GM15510 (cell line): ENCODE data around the gene HRH3.

Source experiments
- POLR2A ChIP-seq: IDR thresholded peaks from 3 replicates; pipeline ENCODE4 v1.6.1; 2011; ENCODE audit warnings: borderline replicate concordance; ENCODE audit not compliant: insufficient read length; ENCODE audit errors: extremely low read depth

Gene HRH3

GRCh38 chr20:62208061-62208794, 11.8 kb downstream of the HRH3 start:
- TF ChIP-seq POLR2A: no peak

- TF ChIP-seq POLR2A: no peak
Measured at GRCh38 chr20:62206388-62206775, 13.7 kb downstream of the HRH3 start.

- TF ChIP-seq POLR2A: no peak
Measured at GRCh38 chr20:62205618-62206387, 14.3 kb downstream of the HRH3 start.

DNA sequence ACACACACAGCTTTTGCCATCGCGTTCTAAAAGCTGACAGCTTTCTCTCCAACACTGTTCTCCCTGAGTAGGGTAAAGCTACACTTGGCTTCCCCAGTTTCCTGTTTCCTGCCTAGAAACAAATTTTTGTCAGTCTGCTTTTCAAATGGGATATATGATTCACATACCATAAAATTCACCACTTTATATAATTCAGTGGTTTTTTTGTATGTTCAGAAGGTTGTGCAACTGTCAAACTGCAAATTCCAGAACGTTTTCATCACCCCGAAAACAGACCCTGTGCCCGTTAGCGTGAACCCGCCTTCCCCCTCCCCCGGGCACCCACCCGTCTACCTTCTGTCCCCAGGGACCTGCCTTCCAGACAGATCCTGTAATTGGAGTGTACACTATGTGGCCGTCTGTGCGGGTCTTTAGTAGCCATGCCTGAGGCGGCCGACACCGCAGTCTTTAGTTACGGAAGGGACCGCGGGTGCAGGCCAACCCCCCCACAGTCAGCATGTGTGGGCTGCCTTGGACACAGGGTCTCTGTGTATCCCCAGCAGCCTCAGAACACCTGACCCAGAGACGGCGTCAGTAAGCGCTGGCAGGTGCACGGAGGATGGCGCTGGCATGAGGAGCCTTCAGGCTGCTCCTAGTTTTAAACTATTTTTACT, 16.6 kb downstream of the HRH3 start:
- TF ChIP-seq POLR2A: no peak

DNA sequence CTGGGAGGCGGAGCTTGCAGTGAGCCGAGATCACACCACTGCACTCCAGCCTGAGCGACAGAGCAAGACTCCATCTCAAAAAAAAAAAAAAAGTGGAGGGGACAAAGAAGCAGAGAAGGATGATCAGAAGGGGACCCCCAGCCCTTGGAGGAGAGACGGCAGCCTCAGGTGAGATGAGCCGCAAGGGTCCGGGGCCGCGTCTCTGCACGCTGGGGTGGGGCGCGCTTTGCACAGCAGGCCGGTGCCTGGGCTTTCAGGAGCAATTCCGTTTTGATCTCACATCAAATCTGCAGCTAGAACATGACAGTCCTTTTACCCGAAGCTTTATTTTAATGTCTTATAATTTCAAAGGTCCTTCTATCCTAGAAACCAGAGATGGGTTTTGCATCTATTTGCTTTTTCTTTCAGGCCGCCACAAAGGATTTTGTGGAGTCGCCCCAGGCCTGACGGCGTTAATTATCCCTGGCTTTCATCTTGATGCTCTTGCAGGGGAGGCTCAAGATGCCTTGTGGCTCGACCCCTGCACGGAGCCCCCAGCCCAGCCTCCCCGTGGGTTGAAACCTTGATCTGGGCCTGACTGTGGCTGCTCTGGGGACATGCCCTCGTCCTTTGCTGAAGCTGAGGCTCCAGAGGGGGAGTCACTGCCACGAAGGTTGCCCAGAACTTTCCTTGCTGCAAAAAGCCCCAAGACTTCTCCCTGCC, 17.3 kb downstream of the HRH3 start:
- no peak for TF ChIP-seq POLR2A

DNA sequence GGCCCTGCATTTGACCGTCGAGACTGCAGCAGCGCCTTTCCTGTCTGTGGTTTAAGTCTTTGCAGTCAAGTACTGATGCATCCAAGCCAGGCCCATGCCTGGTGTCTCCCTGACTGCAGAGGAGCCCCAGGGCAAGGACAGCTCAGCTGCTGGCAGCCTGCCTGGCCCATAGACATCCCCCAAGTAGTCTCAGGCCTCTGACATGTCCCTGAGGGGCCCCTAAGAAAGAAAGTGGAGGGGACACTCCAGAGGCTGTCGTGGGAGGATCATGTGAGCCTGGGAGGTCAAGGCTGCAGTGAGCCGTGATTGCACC, 18.0 kb downstream of the HRH3 start:
- no peak for TF ChIP-seq POLR2A

DNA sequence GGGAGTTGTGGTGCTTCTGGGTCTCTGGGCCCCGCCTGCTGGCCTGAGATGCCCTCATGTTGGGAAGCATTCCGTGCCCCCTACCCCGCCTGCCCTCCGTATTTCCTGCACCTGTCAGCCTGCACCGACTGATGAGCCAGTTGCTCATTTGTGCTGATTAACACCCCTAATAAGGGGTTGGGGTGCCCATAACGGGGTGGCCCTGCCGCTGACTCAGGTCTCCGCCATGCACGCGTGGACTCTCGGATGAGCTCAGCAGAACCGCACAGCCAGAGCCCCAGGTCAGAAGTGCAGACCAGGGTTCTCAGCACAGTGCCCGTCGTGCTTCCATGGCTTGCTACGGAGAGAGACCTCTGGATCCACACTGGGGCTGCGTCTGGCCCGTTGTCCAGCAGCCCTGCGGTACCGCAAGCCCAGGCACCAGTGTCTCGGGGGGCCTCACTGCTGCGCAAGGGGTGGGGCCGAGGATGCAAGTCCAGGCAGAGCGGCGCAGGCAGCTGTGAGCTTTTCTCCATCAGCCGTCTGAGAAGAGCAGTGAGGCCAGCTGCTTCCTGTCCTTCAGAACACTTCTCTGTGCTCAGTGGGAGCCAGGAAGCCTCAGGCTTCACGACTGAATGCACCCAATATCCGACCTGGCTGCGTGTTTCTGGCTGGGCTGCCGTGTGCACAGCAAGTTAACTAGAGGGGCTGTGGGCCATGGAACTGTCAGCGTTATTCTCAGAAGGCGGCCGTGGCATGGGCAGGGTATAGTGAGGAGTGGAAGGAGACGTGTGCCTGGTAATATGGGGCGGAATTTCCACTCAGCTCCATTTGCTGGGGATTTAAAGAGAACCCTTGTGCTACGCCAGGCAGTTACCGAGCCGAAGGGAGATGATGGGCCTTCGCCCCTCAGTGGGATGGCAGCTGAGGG, 18.6 kb downstream of the HRH3 start:
- no peak for TF ChIP-seq POLR2A

- no peak for TF ChIP-seq POLR2A
Measured at GRCh38 chr20:62200491-62201172, 19.4 kb downstream of the HRH3 start.

GRCh38 chr20:62198931-62199330, 21.1 kb downstream of the HRH3 start:
- TF ChIP-seq POLR2A: no peak

DNA sequence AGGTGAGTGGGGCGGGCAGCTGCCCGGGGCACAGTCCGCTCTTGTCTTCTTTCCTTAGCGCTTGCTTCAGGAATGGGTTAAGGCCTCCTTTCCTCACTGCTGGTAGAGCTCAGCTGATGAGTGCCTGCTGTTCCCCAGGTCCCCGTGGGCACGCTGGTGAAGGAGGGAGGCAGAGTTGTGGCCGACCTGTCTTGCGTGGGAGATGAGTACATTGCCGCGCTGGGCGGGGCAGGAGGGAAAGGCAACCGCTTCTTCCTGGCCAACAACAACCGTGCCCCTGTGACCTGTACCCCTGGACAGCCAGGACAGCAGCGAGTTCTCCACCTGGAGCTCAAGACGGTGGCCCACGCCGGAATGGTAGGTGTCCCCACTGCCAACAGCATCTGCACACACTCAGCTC, 21.6 kb downstream of the HRH3 start:
- no peak for TF ChIP-seq POLR2A

DNA sequence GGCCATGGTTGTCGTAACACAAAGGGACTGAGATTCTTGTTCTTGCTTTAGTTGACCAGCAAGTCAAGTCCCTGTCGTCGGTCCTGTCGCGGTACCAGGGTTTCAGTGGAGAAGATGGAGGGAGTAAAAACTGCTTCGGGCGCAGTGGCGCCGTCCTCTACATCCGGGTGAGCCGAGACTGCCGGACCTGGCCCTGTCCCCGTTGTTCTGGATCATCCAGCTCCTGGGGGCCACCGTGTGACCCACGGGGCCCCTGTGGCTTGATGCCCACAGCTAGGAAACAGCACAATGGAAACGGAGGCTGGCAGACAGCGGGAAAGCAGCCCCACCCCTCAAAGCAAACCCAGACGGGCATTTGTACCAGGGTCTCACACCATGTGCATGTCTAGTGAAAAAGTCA, 22.3 kb downstream of the HRH3 start:
- TF ChIP-seq POLR2A: no peak

DNA sequence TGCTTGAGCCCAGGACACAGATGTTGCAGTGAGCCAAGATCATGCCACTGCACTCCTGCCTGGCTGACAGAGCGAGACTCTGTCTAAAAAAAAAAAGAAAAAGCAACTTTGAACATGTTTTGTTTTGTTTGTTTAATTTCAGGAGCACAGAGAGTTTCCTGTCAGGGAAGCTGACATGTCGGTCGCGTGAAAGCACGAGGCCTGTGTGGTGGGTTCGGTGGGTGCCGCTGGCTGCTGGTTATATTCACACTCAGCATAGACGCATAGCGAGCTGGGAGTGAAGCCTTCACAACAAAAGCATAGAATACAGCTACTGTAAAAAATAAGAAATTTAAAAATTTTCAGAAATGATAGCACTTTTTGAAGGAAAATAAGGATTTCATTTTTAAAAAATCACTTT, 22.8 kb downstream of the HRH3 start:
- TF ChIP-seq POLR2A: no peak

DNA sequence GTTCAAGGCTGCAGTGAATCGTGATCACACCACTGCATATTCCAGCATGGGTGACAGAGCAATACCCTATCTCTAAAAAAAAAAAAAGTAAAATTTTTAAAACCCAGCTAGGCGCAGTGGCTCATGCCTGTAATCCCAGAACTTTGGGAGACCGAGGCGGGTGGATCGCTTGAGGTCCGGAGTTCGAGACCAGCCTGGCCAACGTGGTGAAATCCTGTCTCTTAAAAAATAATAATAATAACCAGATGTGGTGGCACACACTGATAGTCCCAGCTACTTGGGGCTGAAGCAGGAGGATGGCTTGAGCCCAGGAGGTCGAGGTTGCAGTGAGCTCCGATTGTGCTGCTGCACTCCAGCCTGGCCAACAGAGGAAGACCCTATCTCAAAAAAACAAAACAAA, 23.8 kb downstream of the HRH3 start:
- no peak for TF ChIP-seq POLR2A

DNA sequence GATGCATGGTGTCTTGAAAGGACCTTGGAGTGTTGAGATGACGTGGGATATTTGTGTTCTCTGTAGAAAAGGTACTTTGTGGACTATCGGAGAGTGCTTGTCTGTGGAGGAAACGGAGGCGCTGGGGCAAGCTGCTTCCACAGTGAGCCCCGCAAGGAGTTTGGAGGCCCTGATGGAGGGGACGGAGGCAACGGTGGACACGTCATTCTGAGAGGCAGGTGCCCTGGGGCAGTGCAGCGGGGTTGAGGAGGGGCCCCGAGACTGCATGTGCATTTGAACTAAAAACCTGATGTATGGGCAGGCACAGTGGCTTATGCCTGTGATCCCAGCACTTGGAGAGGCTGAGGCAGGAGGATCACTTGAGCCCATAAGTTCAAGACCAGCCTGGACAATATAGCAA, 24.3 kb downstream of the HRH3 start:
- TF ChIP-seq POLR2A: no peak
